ENCODE data around the gene MYO3A.

The MYO3A gene

DNA sequence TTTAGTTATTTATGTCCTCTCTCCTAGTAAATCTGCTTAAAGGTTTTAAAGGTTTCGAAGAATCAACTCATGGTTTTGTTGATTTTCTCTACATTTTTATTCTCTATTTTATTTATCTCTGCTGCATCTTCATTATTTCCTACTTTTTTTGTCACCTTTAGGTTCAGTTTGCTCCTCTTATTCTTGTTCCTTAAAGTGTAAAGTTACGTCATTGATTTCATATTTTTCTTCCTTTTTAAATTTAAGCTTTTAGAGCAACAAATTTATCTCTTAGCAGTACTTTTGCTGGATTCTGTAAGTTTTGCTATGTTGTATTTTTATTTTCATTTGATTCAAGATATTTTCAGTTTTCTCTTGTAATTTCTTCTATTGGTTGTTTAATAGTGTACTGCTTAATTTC is 10.7 kb downstream of the MYO3A start:
- no peak for DNase-seq (ENCODE audit: insufficient read length, low spot score)
- no peak for TF ChIP-seq CTCF (IDR thresholded peaks at IDR 0.05; ENCODE audit: insufficient read depth, missing control alignments)
- no peak for FAIRE-seq

DNA sequence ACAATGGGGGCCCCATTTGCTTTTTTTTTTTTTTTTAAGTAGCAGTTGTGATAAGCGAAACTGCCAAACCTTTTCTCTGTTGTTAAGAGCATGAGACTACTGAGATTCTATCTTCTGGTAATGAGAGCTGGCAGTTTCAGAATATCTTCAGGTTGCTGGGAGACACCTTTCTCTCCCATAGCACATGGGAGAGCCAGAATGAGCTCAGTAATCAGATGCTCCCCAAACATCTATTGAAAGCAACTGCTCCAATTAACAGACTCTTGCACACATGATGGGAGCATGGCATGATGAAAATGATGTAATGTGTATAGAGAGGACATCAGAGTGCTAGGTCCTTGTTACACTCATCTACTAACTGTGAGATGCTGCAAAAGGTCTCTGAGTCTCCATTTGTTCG is 18.8 kb downstream of the MYO3A start:
- no peak for TF ChIP-seq CTCF (IDR thresholded peaks at IDR 0.05; ENCODE audit: insufficient read depth, missing control alignments)
- FAIRE-seq: no peak
- no peak for DNase-seq (ENCODE audit: insufficient read length, low spot score)

- TF ChIP-seq CTCF (IDR thresholded peaks at IDR 0.05; ENCODE audit: insufficient read depth, missing control alignments): no peak
- DNase-seq (ENCODE audit: insufficient read length, low spot score) (no peak), FAIRE-seq (no peak)
Measured at GRCh38 chr10:25954851-25955250, 20.8 kb downstream of the MYO3A start.

DNA sequence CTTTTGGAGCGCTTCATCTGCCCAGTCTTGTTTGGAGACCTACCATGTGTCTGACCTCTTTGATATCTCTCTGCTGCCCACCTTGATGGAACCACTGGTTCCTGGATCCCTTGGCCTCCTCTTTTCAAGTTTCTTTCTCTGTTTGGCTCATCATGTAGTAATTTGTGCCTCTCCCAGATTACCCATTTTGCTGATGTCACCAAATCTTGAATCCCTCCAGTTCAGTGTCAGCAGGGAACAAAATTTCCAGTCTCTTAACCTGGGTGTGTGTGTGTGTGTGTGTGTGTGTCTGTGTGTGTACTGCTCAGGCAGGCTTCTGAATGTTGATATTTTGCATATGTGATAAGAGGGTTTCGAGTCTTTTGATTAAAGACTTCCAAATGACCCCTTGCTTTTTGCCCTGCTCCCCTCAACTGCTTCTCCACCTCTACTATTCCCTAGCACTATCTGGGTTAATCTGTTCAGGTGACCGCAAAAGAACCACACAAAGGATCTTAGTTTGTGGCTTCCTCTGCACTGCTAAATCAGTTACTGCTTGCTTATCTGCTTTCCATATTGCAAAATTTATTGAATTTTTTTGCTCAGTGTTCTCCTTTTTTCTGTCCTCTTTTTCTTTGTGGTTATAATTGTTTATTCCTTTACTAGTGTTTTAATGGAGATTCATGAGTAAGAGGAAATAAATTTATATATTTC is 25.7 kb downstream of the MYO3A start:
- DNase-seq (ENCODE audit: insufficient read length, low spot score): no peak
- TF ChIP-seq CTCF (IDR thresholded peaks at IDR 0.05; ENCODE audit: insufficient read depth, missing control alignments): no peak
- FAIRE-seq: no peak

DNA sequence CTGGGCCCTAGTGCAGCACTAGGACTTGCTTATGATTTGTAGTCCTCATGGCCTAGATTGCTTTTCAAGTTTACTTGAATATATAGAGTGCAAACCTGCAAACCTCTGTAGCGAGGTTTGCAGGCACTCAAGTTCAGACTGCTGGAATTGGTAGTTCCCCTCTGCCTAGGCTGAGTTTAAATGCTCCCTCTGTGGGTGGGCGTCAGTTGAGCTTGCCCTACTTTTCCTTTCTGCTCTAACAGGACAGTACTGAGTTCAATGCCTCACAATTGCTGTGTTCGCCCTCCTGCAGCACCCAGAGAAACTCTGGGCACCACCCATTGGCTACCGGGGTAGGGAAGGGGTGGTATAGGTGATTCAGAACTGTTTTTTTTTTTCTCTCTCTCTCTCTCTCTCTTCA is 31.6 kb downstream of the MYO3A start:
- TF ChIP-seq CTCF (IDR thresholded peaks at IDR 0.05; ENCODE audit: insufficient read depth, missing control alignments): no peak
- FAIRE-seq (no peak), DNase-seq (ENCODE audit: insufficient read length, low spot score) (no peak)

GRCh38 chr10:25966844-25967243 is 32.8 kb downstream of the MYO3A start:
- FAIRE-seq: no peak

More at GRCh38 chr10:25966844-25967243, 32.8 kb downstream of the MYO3A start:
- no peak for TF ChIP-seq CTCF (IDR thresholded peaks at IDR 0.05; ENCODE audit: insufficient read depth, missing control alignments)
- DNase-seq (ENCODE audit: insufficient read length, low spot score): no peak

Data from D721Med (cell line).